AG08396 (cell line): ENCODE measurements around the gene ZIM2.

ENCODE experiments used
- DNase-seq: peaks from one replicate; pipeline ENCODE4 v3.0.0; 2012; ENCODE audit warnings: low spot score, mixed read lengths

ZIM2 gene

DNA sequence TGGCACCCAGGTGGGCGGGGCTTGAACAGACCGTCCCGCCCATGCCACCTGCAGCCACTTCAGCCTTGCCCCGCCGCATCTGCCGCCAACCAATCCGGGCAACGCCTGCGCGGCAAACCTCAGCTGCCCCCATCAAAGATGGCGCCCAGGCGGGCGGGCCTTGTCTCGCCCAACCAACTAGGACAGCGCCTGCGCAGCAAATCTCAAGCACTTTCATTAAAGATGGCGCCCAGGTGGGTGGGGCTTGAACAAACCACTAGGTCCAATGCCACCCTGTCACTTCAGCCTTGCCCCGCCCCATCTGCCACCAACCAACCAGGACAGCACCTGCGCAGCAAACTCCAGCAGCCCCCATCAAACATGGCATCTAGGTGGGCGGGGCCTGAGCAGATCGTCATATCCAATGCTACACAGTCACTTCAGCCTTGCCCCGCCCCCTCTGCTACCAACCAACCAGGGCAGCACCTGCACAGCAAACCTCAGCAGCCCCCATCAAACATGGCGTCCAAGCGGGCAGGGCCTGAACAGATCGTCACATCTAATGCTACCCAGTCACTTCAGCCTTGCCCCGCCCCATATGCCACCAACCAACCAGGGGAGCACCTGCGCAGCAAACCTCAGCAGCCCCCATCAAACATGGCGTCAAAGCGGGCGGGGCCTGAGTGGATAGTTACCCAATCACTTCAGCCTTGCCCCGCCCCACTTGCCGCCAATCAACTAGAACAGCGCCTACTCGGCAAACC is 1.4 kb downstream of the ZIM2 start:
- peak; percentile 49 for DNase-seq

DNA sequence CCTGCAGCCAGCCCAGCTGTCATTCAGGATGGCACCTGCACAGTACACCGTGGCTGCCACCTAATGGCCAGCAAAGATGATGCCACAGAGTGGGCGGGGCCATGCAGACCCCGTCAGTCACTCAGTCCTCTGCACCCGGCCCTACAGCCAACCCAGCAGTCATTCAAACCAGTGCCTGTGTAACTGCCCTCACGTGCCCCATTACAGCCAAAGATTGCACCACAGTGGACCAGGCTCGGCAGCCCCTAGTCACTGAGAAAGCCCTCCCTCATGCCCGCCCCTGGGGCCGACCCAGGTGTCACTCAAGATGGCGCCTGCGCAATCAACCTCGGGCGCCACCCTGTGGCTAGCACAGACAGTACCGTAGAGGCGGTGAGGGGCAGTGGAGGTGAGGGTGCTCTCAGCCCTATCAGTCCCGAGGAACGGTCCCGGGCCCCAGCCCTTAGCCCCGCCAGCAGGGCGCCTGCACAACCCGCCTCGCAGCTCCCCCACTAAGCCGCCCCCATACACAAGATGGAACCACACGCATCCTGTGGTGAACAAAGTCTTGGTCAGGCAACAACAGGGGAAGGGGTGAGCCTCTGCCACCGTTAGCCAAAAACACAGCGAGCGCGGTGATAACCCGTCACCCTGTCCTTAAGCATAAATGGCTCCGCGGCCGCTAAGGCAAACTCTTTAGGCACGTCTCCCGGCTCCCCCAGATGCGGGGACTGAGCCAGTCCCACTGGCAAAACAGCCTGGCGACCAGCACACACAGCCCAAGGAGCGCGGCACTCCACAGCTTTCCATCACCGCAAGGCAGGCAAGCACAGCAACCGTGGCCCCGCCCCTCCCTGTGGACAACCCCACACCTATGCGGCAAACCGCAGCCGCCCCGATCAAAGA is 2.3 kb downstream of the ZIM2 start:
- no peak for DNase-seq

DNA sequence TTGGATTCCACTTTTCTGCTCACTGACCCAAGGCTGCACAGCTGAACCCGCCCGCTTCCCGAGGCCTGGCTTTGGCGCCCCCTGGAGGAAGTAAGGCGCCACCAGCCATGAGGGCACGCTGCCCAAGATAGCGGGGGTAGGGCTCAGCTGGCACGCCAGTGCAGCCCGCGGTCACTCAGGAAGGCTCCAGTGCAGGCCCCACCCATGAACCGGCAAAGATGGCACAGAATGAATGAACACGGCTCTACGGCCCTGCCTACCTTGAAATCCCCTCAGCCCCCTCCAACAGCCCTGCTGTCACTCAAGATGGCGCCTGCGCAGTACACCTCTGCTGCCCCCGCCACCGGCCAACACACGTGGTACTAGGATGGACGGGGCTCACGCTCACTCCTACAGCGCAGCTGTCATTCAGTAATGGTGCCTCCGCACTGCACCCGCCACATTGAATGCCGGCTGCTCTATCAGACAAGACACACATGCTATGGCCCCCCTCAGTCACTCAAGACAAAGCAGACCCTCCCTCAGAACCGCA is 3.0 kb downstream of the ZIM2 start:
- DNase-seq, result no peak

DNA sequence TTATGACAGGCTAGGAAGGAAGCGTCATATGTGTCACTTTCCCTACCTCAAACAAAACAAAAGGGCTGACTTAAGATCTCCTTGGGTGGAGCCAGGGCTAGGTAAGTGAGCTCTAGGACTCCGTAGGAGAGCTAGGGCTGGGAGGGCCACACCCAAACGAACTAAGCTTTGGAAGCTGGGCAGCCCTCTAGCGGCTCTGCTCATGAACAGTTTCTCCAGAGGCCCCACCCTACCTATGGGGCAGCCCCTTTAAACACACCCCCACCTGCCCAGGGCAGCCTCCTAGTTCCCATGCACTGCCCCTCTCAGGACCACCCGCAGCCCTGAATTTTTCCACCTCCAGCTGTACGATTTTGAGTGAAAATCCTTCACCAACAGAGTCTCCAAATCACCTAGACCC is 3.5 kb downstream of the ZIM2 start:
- no peak for DNase-seq

DNA sequence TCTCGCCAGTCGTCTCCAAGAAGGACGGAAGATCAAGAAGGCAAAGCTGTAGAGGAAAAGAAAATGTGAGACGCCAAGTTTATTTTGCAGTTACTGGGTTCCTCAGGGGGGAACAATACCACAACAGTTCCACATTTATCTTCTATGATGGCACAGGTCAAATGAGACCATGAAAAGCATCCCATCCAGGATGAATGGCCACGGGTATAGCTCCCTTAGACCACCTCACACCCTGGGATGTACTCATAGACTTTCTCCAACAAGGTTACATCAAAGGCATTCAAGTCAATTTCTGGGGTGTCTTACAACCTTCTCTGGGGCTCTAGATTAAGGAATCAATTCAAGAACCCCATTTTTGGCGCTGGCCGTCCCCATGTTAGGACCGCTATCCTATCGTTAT is 4.5 kb downstream of the ZIM2 start:
- DNase-seq, result no peak

DNA sequence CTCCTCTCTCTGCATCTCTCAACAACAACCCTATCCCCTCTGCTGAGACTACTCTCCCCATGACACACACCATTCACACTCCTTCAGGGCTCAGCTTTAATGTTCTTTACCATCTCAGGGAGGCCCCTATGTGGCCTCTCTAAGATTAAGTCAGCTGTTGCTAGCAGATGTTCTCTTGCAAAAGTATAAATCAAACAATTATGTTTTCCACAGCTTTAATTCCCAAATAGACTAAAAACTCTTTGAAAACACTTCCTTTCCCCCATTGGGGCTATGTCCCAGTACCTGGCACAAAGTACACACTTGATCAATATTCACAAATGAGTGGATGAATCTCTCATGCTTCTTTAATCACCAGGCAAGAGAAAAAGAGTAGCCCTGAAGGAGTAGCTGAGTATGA is 5.1 kb downstream of the ZIM2 start:
- DNase-seq, result no peak

DNA sequence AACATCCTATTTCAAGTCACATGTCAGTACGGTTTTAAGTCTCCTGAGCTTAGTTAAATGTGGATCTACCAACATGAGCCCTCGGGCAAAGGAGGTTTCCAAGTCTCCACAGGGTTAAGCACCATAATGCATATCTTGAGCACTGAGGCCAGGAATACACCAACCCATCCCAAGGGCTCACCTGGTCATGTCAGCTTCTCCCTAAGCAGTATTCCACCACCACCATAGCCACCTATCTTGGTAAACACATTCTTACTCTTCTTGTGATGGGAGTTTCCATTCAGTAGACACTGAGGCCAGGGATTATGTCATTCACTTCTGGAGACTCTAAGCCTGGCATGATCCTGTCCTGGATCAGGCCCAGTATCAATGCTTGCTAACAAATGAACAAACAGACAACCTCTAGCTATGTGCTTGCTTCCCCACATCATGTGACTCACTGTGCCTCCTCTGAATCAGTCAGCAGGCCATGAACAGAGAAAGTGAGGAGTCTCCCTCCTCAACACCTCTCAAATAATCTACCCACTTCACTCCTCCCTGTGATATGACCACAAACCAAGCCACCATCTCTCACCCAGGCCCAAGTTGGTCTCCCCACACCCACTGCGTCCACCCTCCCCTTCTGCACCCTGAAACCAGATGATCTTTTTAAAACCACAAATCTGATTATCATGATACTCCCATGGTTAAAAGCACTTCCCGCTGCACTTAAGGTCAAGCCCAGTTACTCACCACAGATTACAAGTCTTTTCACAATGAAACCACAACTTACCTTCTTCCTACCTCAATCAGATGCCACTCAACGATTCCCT is 5.8 kb downstream of the ZIM2 start:
- no peak for DNase-seq

DNA sequence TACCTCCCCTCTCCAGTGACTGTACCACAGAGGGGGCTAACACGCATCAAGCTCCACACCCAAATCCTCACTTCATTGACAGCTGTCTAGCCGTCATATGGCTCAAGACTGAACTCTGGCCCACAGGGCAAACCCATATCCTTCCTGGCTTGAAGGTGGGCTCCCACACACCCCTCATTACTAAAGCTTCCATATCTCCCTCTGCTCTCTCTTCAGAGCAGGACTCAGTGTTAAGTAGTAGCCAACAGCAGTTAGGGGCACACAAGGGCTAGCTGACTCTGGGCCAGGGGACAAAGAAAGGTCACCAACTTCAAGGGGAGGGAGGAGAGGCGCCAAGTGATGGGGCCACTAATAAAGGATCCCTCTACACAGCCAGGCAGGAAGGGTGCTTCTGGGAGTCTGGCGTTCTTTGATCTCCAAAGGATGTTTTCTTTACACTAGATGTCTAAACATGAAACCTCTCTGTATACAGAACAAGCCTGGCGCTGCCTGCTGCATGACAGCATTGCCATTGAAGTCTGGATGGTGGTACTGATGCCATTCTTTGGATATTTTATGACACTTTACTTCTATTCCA is 8.1 kb downstream of the ZIM2 start:
- no peak for DNase-seq

DNA sequence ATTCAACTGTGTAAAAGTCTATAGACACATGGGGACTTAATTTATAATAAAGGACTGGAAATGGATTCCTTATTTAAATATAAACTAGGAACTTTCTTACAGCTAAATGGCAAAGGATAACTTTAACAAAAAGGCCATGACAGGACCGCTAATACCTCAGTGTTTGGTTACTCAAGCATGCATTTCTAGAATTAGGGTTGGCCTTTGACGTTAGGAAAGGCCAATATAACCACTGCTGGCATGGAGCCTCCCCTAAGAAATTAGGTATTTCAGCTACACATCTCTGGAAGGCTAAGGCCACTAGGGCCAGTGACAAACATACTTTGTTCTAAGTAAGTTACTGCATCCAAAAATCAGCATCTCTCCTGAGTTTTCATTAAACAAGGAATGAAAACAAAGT is 9.3 kb downstream of the ZIM2 start:
- no peak for DNase-seq

DNA sequence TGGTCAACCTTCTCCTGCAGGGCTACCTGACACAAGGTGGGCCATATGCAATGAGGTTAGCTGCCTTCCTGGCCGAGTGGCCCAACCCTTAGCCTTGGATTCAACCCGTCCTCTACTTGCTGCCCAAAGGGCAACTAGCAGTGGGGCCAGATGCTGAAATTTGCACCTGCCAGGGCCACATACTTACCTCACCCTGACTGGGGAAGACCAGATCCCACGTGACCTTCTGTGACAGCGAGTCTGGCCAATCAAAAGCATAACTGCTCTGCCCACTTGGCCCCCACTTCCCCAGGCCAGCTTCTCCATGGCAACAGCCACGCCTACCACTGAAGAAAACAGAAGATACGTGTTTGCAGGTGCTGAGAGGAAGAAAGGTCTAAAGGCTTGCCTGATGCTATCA is 10.9 kb downstream of the ZIM2 start:
- DNase-seq, result no peak

DNA sequence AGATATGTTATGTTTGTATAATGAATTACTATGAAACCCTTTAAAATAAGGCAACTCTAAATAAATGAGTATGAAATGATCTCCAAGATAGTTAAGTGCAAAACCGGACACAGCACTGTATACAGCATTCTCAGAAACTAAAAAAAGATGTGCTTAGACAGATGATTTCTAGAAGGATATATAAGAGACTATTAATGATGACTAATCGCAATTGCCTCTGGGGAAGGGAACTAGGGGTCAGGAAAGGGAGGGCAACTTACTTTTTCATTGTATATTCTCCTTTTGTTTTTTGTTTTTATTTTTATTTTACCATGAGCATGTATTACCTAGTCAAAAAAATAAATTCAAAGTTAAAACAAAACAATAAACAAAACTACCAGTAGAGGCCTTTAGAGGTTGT is 12.8 kb downstream of the ZIM2 start:
- no peak for DNase-seq

DNA sequence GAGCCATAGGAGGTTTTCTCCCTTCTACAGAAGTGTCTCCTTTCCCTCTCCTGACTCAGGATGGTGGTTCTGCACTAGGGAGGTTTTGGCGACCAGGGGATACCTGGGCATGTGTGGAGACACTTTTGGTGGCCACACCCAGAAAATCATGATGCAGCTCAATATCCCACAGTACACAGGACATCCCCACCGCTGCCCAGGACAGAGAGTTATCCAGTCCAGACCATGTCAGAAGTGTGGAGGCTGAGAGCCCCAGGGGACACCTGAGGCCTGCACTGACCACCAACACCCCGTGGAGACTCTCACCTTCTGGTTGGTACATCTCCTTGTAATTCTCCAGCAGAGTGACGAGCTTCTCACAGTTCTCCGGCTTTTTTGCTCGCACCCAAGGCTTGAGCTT is 16.6 kb downstream of the ZIM2 start:
- DNase-seq, result no peak

DNA sequence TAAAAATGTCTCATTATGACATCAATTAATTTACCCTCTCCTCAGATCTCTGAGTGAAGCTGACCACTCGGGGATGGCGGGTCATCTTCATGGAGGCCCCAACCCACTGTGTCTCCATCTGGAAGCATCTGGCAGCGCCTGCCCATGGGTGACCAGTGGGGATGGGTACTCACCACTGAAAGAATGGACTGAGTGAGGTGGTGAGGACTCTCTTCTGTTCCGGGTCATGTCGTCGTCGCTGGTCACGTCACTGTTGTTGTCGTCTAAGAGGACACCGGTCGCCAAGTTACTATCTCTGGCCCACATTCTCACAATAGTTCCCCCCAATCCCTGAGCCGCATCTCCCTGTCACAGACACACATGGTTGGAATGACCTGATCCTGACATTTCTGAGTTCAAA is 17.1 kb downstream of the ZIM2 start:
- DNase-seq, result no peak

DNA sequence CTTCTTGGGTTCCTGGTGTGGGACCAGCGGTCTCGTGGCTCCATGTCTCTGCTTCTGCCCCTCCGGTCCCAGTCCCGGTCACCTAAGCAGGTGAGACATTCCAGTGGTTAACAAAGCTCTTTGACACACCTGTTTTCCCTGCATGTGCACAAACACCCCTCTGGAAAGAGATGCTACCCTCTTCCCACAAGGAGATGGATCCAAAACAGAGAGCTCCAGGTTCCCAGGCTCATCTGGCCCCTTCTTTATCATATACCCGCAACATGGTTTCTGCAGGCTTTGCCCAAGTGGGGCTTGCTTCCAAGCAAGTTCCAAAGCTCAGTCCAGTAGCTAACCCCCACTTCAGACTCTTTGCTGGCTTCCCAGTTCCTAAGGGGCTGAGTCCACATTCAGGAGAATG is 17.8 kb downstream of the ZIM2 start:
- DNase-seq, result no peak

DNA sequence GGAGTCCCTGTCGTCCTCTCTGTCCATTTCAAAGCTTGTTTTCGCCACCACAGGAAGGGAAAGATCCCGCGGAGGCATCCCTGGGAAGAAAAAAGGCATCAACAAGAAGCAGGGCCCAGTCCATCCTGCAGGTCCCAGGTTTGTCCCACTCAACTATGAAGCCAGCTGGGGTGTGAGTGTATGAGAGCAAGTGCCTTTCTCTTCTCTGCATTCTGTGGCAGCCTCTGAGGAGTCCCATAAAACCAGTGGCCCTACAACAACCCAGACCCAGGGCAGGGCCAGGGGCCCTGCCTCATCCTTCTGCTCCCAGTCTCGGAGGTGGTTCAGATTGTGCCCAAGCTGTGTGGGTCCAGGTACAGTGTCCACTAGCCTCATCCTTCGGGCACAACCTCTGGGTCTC is 18.9 kb downstream of the ZIM2 start:
- DNase-seq, result no peak

DNA sequence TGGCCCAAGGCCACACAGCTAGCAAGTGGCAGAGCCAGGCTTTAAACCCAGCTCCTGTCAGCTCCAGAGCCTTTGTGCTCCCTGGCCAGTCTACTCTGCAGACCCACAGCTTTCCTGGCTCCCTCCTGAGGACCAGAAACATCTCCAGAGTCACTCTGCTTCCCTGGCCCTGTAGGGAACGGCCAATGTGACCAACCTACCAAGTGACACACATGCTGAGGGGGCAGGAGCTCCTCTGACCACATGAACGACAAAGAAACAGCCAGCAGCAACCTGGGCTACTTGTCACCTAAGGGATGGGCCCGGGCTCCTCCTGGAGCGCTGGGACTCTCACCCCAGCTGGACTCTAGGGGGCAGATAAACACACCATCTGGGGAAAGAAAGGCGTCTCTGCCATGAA is 19.3 kb downstream of the ZIM2 start:
- no peak for DNase-seq

DNA sequence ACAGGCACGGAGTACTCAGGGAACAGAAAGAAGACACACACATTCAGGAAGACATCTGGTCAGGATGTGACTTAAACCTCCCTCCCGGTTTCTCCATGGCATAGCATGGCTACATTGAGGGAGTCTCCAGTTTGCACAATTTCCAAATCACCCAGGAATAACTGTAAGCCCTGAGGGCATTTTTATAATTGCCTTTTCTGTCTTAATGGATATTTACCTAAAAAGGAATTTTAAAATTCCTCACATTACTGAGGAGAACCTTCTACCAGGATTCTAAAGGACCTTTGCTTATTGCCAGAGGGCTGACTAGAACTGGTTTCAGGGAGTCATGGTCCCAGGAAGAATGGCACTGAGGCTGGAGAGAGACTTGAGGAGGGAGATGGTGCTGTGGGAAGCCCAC is 21.4 kb downstream of the ZIM2 start:
- no peak for DNase-seq

DNA sequence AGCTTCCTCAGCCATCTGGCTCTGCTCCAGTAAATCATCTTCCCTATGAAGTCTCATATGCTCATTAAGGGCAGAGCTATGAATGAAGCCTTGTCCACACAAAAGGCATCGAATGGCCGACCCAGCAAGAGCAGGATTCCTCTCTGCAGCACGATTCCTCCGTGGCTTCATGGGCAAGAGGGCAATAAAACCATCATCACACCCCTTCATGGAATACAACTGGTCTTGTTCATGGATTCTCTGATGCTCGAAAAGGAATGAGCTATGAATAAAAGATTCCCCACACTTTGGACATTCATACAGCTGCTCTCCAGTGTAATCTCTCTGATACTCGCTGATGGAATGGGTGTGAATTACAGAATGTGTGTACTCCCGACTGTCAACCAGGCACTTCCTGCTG is 25.9 kb downstream of the ZIM2 start:
- no peak for DNase-seq

DNA sequence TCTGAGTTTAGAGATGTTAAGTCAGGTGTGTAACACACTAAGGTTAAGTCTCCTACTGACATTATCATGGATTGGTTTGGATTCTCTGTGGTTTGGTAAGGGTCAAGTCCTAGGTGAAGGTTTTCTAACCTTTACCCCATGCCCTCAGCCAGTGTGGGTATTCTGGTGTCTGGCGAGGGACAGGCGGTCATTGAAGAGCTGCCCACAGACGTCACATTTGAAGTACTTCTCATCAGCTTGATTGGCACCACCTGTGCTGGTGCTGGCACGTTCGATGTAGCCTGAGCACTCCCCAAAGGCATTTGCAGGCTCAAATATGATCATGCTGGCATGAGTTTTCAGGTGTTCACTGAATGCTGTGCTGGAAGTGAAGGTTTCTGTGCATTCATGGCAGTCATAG is 27.0 kb downstream of the ZIM2 start:
- DNase-seq, result no peak

DNA sequence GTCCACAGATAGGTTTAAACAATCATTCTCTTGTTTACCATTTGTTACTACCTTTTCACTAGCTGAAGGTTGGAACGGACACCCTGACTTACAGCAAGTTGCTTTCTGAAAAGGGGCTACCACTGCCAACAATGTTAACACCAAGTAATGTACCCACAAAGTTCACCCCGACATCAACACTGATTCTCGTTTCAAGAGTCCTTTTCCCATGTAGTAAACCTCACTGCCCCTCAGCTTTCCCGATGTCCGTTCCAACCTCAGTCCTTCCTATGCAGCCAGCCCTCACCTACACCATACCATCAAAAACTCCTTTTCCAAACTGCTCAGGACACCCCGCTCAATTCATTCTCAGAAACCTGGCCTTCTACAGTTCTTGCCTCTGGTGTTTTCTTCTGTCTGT is 29.0 kb downstream of the ZIM2 start:
- no peak for DNase-seq

DNA sequence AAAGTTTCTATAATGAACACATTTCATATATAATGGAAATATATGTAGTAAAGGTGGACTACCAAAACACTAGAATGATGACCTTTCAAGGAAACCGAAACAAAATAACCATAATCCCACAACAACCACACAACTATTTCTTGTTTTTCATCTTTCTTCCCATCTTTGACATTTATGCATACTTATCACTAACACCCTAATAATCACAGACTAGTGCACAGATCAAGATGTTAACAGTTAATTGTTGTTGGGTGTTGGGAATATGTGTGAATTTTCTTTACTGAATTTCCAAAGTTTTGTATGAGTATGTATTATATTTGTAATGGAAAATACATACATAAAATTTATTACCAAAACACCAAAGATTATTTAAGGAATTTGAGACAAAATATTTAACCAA is 30.3 kb downstream of the ZIM2 start:
- DNase-seq, result no peak

DNA sequence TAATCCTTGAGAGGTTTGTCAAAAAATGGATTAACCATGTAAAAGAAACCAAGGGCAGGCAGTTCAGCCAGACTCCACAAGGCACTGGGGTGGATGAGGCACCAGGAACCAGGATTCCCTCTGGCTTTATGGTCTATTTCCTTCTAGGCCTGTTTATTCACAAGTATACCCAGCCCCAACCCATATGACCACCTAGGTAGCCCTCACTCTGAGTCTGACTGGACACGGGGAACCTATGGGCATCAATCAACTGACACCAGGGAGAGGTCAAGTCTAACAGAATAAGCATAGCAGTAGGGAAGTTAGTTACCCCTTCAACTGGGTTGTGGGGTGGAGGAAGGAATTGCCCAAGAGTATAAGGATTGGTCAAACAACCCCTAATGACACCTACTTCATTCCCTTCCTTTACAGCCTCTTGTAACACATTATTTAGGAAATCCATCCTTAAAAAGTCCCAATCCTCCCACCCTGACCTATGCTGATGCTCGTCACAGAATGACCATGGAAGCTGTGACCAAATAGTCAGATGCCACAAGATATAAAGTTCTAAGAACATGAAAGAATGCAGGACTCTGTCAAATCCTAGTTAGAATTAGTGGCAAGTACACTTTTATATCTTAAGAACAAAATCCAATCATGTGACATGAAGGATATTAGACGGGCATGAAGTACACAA is 31.7 kb downstream of the ZIM2 start:
- DNase-seq, result no peak
